ENCODE results near the gene RHBDD1. TPM values are rescaled to one million over a fixed set of nuclear protein-coding genes. Genes with fewer than 3 reads are reported as not detected.

The RHBDD1 gene
- total RNA-seq, 1 donor from 2014 or later, result 29.5 TPM

GRCh38 chr2:226898121-226898520, 62.3 kb downstream of the RHBDD1 start:
- ATAC-seq (ENCODE audit: poor library complexity), result no peak
- DNase-seq, result no peak
- intact Hi-C loops (cut with DNase I), result no loop called here

- intact Hi-C loops (cut with DNase I), result no loop called here
- no peak for DNase-seq
- ATAC-seq (ENCODE audit: poor library complexity), result peak; percentile 76
These were observed 63.0 kb downstream of the RHBDD1 start for GRCh38 chr2:226898897-226899296.

GRCh38 chr2:226902041-226902966, 66.5 kb downstream of the RHBDD1 start:
- no peak for ATAC-seq (ENCODE audit: poor library complexity)
- DNase-seq, result no peak
- intact Hi-C loops (cut with DNase I), result no loop called here

GRCh38 chr2:226903179-226903578, 67.3 kb downstream of the RHBDD1 start:
- no peak for DNase-seq
- no peak for ATAC-seq (ENCODE audit: poor library complexity)
- intact Hi-C loops (cut with DNase I), result no loop called here

- ATAC-seq (ENCODE audit: poor library complexity) (no peak), DNase-seq (no peak)
- intact Hi-C loops (cut with DNase I), result no loop called here
These were observed 68.7 kb downstream of the RHBDD1 start for GRCh38 chr2:226904592-226904991.

GRCh38 chr2:226905718-226906117, 69.9 kb downstream of the RHBDD1 start:
- intact Hi-C loops (cut with DNase I), result no loop called here
- no peak for DNase-seq
- no peak for ATAC-seq (ENCODE audit: poor library complexity)

- intact Hi-C loops (cut with DNase I), result no loop called here
- ATAC-seq (ENCODE audit: poor library complexity) (no peak), DNase-seq (no peak)
These were observed 70.4 kb downstream of the RHBDD1 start for GRCh38 chr2:226906163-226906693.

- DNase-seq (no peak), ATAC-seq (ENCODE audit: poor library complexity) (no peak)
- intact Hi-C loops (cut with DNase I), result no loop called here
These were observed 73.3 kb downstream of the RHBDD1 start for GRCh38 chr2:226909126-226909525.

- DNase-seq (no peak), ATAC-seq (ENCODE audit: poor library complexity) (no peak)
- intact Hi-C loops (cut with DNase I), result no loop called here
These were observed 74.0 kb downstream of the RHBDD1 start for GRCh38 chr2:226909836-226910235.

GRCh38 chr2:226910384-226910783, 74.5 kb downstream of the RHBDD1 start:
- intact Hi-C loops (cut with DNase I), result no loop called here
- no peak for ATAC-seq (ENCODE audit: poor library complexity)
- DNase-seq, result no peak

- no peak for DNase-seq
- intact Hi-C loops (cut with DNase I), result no loop called here
- no peak for ATAC-seq (ENCODE audit: poor library complexity)
These were observed 76.1 kb downstream of the RHBDD1 start for GRCh38 chr2:226911932-226912331.

GRCh38 chr2:226913641-226914040, 77.8 kb downstream of the RHBDD1 start:
- DNase-seq (no peak), ATAC-seq (ENCODE audit: poor library complexity) (no peak)
- intact Hi-C loops (cut with DNase I), result no loop called here

- DNase-seq, result no peak
- no peak for ATAC-seq (ENCODE audit: poor library complexity)
- intact Hi-C loops (cut with DNase I), result no loop called here
These were observed 80.0 kb downstream of the RHBDD1 start for GRCh38 chr2:226915846-226916360.

GRCh38 chr2:226916669-226917068, 80.8 kb downstream of the RHBDD1 start:
- DNase-seq (no peak), ATAC-seq (ENCODE audit: poor library complexity) (no peak)
- intact Hi-C loops (cut with DNase I), result no loop called here

GRCh38 chr2:226932443-226932842, 96.6 kb downstream of the RHBDD1 start:
- ATAC-seq (ENCODE audit: poor library complexity) (no peak), DNase-seq (no peak)
- intact Hi-C loops (cut with DNase I), result no loop called here

- intact Hi-C loops (cut with DNase I), result no loop called here
- DNase-seq (no peak), ATAC-seq (ENCODE audit: poor library complexity) (no peak)
These were observed 98.8 kb downstream of the RHBDD1 start for GRCh38 chr2:226934546-226935201.

GRCh38 chr2:226943862-226944620, 108.2 kb downstream of the RHBDD1 start:
- no peak for ATAC-seq (ENCODE audit: poor library complexity)
- no peak for DNase-seq
- intact Hi-C loops (cut with DNase I), result no loop called here

GRCh38 chr2:226953206-226953605, 117.4 kb downstream of the RHBDD1 start:
- intact Hi-C loops (cut with DNase I), result no loop called here
- no peak for ATAC-seq (ENCODE audit: poor library complexity)
- DNase-seq, result no peak

- ATAC-seq (ENCODE audit: poor library complexity) (no peak), DNase-seq (no peak)
- intact Hi-C loops (cut with DNase I), result no loop called here
These were observed 118.0 kb downstream of the RHBDD1 start for GRCh38 chr2:226953826-226954225.

Measured in Right ventricle myocardium superior (tissue), 1 donor.